T-helper 1 cell (primary cell): ENCODE data around the gene ZNF354B.
"Not testable (repeated sequence)": the region's sequence is repeated elsewhere in the genome, so short reads cannot be mapped to it uniquely, and the experiment has no call there.

Experiments used
- DNase-seq, 5 donors: peaks; one replicate each; pipeline ENCODE4 v3.0.0-alpha.2; 2012 to 2020
- total RNA-seq, 4 donors: gene quantifications; one replicate each; lab custom pipeline; 2026; lab: John Stamatoyannopoulos, UW

The ZNF354B gene
- total RNA-seq, result 11.6 to 25.1 (median 16.9) reads per million in 4 donors

DNA sequence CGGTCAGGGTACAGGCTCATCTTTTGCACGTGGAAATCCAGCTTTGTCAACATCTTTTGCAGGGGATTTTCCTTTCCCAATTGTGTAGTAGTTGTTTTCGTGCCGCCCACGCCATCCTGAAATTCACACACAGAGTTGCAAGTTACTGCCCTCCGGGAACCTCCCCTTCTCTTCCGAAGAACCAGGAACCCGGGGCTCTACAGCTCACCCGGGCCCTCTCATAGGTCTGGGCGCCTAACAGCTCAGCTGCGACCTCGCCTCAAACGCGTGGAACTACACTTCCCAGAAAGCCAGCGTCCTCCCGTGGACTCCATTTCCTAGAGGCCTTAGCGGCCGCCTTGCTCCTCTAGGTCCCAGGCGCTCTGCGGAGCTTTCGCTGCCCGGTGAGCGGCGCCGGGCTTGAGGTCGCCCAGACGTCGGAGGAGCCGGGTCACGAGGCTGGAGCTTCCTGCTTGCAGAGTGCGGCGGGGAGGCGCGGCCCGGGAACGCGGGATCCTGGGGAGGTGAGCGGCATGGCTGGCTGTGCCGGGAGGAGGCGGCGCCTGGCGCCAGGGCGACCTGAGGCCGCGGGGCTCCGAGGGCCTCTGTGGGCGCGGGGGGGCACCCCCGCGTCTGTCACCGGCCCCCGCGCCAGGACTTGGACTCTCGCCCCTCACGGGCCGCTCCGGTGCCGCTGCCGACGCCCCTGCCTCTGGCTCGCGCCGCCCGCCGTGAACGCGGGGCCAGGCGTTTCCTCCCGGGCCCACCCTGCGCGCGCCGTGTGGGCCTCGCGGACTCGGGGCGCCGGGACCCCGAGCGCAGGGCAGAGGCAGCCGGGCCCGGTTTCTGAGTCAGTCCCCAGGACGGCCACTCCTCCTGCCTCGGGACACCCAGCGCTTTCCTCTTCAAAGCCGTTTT lies at the start of gene ZNF354B:
TSS of gene ZNF354B (plus strand) at position 329 of the 897 bp plus-strand sequence. CDS start 1,095 bp downstream, outside the sequence.
- peak; percentile 69 to 91 (median 74) for DNase-seq

- no peak for DNase-seq
Observed at GRCh38 chr5:178817506-178817905, 42.2 kb upstream of the ZNF354B start.

DNA sequence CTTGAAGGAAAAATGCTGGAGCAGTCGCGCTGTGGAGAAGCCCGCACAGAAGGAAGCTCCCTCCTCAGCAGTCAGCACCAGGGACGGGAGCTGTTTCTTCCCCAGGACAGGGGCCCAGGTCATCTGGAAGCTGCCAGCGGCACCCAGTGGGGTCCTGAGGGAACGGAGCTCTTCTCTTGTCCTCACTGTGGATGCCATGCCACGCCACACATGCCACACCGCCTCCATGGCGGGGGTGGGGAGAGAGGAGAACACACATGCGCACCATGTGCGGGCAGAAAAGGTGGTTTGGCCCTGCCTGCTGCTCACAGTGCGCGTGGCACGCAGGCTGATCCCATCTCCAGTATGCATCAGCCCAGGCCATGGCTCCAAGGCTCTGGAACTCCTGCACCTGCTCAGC lies 41.7 kb upstream of the ZNF354B start:
- DNase-seq, result no peak

- DNase-seq, result no peak
Observed at GRCh38 chr5:178820001-178820400, 39.8 kb upstream of the ZNF354B start.

- no peak for DNase-seq
Observed at GRCh38 chr5:178825444-178825843, 34.3 kb upstream of the ZNF354B start.

DNA sequence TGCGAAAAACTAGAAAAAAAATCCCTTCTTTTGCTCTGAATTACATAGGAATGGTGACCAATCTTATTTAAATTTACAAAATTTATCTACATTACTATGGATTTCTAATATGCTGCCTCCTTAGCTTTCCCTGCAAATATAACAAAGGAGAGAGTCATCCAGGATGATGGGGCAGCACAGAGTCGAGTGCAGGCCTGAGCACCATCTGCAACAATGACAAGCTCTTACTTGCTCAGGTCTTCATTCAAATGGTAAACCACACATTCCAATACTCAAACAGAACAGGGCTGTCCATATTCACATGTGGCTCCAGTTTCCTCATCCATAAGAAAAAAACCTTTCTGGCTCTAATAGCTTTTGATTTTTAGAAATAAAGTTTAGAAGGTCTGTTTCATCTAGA lies 33.5 kb upstream of the ZNF354B start:
- no peak for DNase-seq

DNA sequence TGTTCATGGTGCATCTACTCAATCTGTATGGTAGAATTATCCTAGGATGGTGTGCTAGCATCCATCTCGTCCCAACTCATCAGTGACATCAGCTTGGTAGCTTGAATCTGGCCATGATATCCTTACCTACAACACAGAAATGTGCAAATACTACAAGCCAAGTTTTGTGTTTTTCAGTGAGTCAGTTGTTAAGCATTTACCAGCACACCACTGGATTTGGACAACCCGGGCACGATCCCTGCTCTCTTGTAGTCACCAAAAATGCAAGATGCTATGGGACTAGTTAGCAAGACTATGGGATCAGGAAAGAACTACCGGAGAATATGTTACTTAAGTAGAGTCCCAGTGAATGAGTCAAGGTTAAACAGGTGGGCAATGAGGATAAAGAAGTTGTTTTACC lies 32.1 kb upstream of the ZNF354B start:
- DNase-seq, result no peak

DNA sequence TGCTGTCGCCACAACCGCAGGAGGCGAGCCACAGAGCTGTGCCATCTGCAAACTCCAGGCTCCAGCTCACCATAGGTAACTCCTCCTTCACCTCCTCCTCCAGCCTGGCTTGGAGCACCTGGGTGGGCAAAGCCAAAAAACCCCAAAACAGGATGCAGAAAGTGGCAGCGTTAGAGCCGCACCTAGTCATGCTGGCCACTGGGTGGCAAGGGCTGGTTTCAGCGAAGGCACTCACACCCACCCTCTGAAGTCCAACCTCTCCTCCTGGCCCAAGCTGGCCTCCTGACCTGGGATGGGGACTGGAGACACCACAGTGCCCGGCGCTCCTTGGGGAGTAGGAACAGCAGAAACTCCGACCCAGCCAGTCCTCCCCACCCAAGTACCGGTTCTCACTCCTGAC lies 28.7 kb upstream of the ZNF354B start:
- no peak for DNase-seq

- no peak for DNase-seq
Observed at GRCh38 chr5:178832618-178833201, 27.0 kb upstream of the ZNF354B start.

GRCh38 chr5:178836628-178837027 lies 23.1 kb upstream of the ZNF354B start:
- DNase-seq, result no peak

- DNase-seq, result not testable (repeated sequence)
Observed at GRCh38 chr5:178838695-178839318, 20.9 kb upstream of the ZNF354B start.

DNA sequence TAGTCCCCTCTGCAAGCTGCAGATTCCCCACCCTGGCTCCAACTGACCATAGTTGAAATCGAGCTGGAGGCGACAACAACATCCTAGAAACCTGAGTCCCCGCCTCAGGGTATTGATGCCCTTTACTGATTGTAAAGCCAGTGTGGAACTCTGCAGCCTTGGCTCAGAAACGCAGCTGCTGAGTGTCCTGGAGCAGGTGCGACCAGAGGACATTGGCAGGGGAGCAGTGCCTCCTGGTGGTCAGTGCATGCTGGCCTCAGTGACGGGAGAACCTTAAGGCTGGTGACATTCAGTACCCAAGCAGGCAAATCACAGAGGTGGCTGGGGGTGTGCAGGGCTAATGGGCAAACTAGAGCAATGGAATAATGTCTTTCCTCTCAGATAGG lies 20.4 kb upstream of the ZNF354B start:
- peak in 2 of 5 donors; percentile 3 to 29 for DNase-seq

- DNase-seq, result not testable (repeated sequence)
Observed at GRCh38 chr5:178840399-178840798, 19.4 kb upstream of the ZNF354B start.

GRCh38 chr5:178849316-178849715 lies 10.4 kb upstream of the ZNF354B start:
- no peak for DNase-seq

- no peak for DNase-seq
Observed at GRCh38 chr5:178851951-178852350, 7.8 kb upstream of the ZNF354B start.

- no peak for DNase-seq
Observed at GRCh38 chr5:178854284-178854683, 5.5 kb upstream of the ZNF354B start.

GRCh38 chr5:178860615-178861014 lies 862 bp downstream of the ZNF354B start:
- DNase-seq, result not testable (repeated sequence)

- no peak for DNase-seq
Observed at GRCh38 chr5:178861627-178862026, 1.9 kb downstream of the ZNF354B start.

GRCh38 chr5:178866946-178867345 lies 7.2 kb downstream of the ZNF354B start:
- DNase-seq, result no peak

- no peak for DNase-seq
Observed at GRCh38 chr5:178869577-178869976, 9.8 kb downstream of the ZNF354B start.

DNA sequence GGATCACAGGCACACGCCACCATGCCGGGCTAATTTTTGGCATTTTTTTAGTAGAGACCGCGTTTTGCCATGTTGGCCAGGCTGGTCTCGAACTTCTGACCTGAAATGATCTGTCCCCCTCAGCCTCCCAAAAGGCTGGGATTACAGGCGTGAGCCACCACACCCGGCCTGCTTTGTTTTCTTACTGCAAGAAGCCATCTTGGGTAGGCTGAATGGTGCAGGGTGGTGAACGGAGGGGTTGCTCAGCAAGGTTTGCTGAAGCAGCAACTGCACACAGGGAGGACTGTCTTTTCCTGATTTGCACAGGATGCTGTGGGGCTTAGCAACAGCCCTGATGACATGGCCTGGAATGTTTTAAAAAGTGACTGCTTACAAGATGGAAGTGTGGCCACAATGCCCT lies 10.7 kb downstream of the ZNF354B start:
- DNase-seq, result no peak

- DNase-seq, result no peak
Observed at GRCh38 chr5:178872302-178872701, 12.5 kb downstream of the ZNF354B start.

- DNase-seq, result not testable (repeated sequence)
Observed at GRCh38 chr5:178883115-178883694, 23.5 kb downstream of the ZNF354B start.
